ENCODE data around the gene RASA3.

DNA sequence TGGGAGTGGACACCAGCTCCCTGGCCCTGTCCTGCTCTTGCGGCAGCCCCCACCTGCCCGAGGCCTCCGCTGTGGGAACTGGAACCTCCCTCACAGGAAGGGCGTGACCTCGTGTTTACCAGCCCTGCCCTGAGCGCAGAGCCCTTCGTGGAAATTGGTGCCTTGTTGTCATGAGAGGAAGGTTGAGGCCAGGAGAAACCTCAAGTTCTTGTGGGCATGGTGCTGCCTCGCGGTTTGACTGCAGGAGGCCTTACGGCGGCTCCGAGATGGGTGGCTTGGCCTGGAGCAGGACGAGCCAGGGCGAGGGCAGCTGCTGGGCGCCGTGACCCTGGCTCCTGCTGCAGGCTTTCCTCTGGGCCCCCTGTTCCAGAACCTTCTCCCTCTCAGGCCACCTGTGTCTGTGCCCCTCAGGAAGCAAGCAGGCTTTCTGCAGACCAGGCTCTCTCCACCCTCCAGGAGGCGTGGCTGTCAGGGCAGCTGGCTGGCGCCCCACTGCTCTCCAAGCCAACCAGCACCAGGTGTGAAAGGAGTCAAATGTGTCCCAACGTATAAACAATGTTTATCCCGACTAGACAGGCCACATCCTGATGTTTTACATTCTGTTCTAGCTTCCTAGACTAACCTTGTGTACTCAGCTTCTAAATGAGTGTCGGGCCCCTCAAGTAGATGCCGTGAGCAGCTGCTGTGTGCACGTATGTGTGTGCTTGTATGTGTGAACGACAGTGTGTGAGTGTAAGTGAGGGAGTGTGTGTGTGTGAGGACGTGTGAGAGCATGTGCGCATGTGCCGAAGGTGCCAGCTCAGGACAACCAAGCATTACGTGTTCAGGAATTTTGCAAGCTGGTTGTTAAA lies 10.4 kb upstream of the RASA3 start:
- TF ChIP-seq GATA2 (IDR thresholded peaks at IDR 0.05; ENCODE audit: low read depth, low read length) (no peak), GATA3 (IDR thresholded peaks at IDR 0.05; ENCODE audit: low read depth, low read length) (no peak)
